Ectodermal cell (in vitro differentiated cells): Measurements from ENCODE around the gene ARMC9.

Source experiments
- H3K27ac ChIP-seq: 2 replicates; pipeline ENCODE4 v1.7.0; 2013; ENCODE audit warnings: mild to moderate bottlenecking, low read depth, low read length; ENCODE audit not compliant: insufficient read depth, poor library complexity, severe bottlenecking
- H3K27me3 ChIP-seq: 2 replicates; pipeline ENCODE4 v1.7.0; 2013; ENCODE audit warnings: mild to moderate bottlenecking, low read length; ENCODE audit not compliant: insufficient read depth, control insufficient read depth, poor library complexity, severe bottlenecking
- H3K36me3 ChIP-seq: one replicate; pipeline ENCODE4 v1.7.0; 2013; ENCODE audit warnings: low read length; ENCODE audit not compliant: control insufficient read depth, insufficient read depth
- H3K4me1 ChIP-seq: one replicate; pipeline ENCODE4 v1.7.0; 2013; ENCODE audit warnings: low read length; ENCODE audit not compliant: control insufficient read depth, insufficient read depth
- H3K4me3 ChIP-seq: 2 replicates; pipeline ENCODE4 v1.7.0; 2013; ENCODE audit warnings: low read depth, low read length, control low read depth; ENCODE audit not compliant: insufficient read depth
- H3K9me3 ChIP-seq: 2 replicates; pipeline ENCODE4 v1.7.0; 2013; ENCODE audit warnings: mild to moderate bottlenecking, low read length, moderate library complexity; ENCODE audit not compliant: control insufficient read depth
- WGBS, 2 experiments: methylation state at CpG; one replicate each; pipeline ENCODE4 v1.1.7; 2013; ENCODE audit warnings: missing lambda C conversion rate in 2 of 2; 5-methylcytosine and 5-hydroxymethylcytosine counted together

Gene ARMC9

DNA sequence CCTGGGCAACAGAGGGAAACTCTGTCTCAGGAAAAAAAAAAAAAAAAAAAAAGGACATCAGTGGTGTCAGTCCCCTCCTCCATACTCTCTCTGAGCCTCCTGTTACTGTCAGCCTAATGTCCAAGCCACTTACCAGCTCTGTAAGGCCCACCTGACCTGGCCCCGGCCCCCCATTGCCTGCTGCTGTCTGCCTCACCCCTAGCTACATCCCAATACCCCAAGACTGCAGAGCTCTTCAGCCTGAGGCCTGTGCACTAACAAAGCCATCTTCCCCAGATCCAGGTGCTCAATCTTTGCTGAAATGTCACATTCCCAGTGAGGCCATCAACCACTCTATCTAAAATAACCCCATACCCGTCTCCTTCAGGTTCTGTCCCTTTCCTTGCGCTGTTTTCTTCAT lies 5.7 kb downstream of the ARMC9 start:
- Histone ChIP-seq H3K27ac (no peak overlapping the region), H3K9me3 (no peaks in the 10 kb centered on the region), H3K27me3 (no peaks in the 10 kb centered on the region), H3K36me3 (peaks cover 6% of the 10 kb centered on the region), H3K4me1 (peaks cover 2% of the 10 kb centered on the region), H3K4me3 (no peak overlapping the region)
- WGBS, 2 experiments, result 93 to 94% methylated on average over 3 of the region's 3 CpGs

DNA sequence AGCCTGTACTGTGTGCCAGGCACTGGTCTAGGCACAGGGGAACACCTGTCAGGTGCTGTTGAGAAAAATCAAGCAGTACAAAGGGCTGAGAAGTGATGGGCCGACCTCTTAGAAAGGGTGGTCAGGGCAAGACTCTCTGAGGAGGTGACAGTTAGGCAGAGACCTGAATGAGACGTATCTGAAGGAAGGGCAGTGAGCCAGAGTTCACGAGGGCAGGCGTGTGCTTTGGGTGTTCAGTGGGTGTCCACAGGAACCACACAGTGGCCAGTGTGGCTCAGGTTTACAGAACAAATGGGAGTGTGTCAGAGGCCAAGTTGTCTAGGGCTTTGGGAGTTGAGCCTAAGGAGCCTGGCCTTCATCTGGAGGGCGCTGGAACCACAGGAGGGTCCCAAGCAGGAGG lies 6.2 kb downstream of the ARMC9 start:
- Histone ChIP-seq H3K9me3 (no peaks in the 10 kb centered on the region), H3K27me3 (no peaks in the 10 kb centered on the region), H3K4me3 (no peak overlapping the region), H3K4me1 (peaks cover 2% of the 10 kb centered on the region), H3K36me3 (peaks cover 6% of the 10 kb centered on the region), H3K27ac (no peak overlapping the region)
- 95 to 97% methylated on average over 5 of the region's 5 CpGs for WGBS, 2 experiments

DNA sequence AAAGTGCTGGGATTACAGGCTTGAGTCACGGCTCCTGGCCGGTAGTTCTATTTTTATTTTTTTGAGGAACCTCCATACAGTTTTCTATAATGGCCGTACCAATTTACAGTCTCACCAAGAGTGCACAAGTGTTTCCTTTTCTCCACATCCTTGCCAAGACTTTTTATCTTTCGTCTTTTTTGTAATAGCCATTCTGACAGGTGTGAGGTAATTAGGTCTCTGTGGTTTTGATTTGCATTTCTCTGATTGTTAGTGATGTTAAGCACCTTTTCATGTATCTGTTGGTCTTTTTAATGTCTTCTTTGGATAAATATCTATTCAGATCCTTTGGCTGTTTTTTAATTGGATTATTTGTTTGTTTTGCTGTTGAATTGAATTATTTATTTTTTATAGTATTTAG lies 9.3 kb downstream of the ARMC9 start:
- no peaks in the 10 kb centered on the region for H3K27me3 ChIP-seq

DNA sequence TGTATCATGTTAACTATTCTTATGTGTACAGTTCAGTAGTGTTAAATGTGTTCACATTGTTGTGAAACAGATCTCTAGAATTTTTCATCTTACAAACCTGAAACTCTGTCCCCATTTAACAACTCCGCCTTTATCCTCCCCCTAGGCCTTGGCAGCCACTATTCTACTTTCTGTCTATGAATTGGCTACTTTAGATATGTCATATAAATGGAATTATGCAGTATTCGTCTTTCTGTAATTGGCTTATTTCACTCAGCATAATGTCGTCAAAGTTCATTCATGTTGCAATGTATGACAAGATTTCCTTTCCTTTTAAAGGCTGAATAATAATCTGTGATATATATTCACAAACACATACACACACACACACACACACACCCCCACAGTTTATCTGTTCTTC lies 12.4 kb downstream of the ARMC9 start:
- Histone ChIP-seq H3K4me1 (no peaks in the 10 kb centered on the region), H3K4me3 (no peak overlapping the region), H3K27ac (no peak overlapping the region), H3K9me3 (no peaks in the 10 kb centered on the region), H3K36me3 (peaks cover 11% of the 10 kb centered on the region), H3K27me3 (no peaks in the 10 kb centered on the region)
- 95% methylated on average over 2 to 3 of the region's 3 CpGs for WGBS, 2 experiments

More for the DNA sequence above, 9.3 kb downstream of the ARMC9 start:
- Histone ChIP-seq H3K27ac (no peak overlapping the region), H3K4me3 (no peak overlapping the region), H3K36me3 (peaks cover 16% of the 10 kb centered on the region), H3K9me3 (no peaks in the 10 kb centered on the region), H3K4me1 (no peaks in the 10 kb centered on the region)
- 94 to 95% methylated on average over 4 of the region's 4 CpGs for WGBS, 2 experiments

DNA sequence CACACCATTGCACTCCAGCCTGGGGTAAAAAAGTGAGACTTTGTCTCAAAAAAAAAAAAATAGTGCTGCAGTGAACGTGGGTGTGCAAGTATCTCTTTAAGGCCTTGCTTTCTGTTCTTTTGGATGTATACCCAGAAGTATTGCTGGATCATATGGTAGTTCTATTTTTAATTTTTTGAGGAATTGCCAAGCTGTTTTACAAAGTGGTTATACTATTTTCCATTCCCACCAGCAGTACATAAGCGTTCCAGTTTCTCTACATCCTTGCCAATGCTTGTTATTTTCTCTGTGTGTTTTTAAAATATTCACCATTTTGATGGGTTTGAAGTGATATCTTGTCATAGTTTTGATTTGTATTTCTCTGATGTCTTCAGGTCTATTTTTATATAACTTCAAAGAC lies 13.1 kb downstream of the ARMC9 start:
- Histone ChIP-seq H3K9me3 (no peaks in the 10 kb centered on the region), H3K36me3 (peaks cover 15% of the 10 kb centered on the region), H3K27me3 (no peaks in the 10 kb centered on the region), H3K4me3 (no peak overlapping the region), H3K4me1 (no peaks in the 10 kb centered on the region), H3K27ac (no peak overlapping the region)
- WGBS, 2 experiments, result 90 to 94% methylated on average over 1 of the region's 2 CpGs

DNA sequence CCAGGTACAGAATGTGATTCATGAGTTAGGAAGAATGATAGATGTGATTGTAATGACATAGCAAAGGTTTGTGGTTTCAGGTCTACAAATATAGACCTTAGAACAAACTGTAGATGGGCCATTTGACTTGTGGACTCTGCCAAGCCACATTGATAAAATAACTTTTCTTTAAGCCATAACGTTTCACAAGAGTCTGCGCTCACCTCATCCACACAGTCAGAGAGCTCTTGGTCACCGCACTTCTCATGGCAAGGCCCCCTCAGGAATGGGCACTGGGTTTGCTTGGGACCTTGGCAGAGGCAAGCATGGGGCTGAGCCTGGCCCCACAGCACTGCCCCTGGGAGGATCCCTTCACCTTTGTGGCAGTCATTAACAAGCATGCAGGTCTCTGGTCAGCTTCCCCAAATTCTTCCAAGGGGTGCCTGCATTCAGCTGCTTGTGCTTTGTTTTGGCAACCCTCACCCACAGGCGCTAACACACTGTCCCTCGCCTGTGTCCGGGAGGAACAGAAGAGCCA lies 14.0 kb downstream of the ARMC9 start:
- no peak overlapping the region for H3K27ac ChIP-seq
- no peaks in the 10 kb centered on the region for H3K9me3 ChIP-seq
- no peaks in the 10 kb centered on the region for H3K27me3 ChIP-seq
- no peaks in the 10 kb centered on the region for H3K4me1 ChIP-seq
- WGBS, 2 experiments, result 95 to 98% methylated on average over 6 of the region's 6 CpGs
- H3K36me3 ChIP-seq, result peaks cover 22% of the 10 kb centered on the region
- no peak overlapping the region for H3K4me3 ChIP-seq

DNA sequence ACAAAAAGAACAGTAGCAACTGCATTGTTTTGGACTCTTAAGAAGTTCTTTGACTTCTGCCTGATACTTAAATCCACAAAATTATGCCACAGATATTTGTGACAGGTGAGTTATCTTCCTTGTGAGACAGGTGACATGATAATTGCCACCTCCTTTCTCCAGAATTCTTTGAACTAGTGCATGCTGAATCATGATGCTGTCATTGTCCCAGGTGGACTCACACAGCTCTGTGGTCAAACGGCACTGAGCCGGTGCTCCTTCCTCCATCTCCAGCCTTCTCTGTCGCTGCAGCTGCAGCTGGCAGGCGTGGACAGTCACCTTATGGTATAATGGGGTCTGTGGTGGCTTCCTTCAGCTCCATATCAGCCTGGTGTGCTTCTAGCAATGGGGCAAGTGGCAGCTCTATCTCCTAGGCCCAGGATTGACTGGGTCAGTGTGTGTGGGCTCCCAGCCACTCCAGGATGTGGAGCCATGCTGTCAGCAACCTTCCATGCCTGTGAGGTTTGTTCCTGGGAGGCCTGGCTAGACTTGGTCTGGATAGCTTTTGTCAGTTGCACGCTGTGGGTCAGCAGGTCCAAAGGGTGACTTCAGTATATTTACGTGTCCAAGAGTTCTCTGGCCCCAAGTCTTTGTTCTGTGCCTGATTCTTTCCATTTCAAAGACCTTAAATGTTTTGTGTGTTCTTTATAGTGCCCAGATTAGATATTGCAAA lies 15.7 kb downstream of the ARMC9 start:
- WGBS, 2 experiments, result 91 to 97% methylated on average over 6 of the region's 6 CpGs
- H3K27me3 ChIP-seq, result no peaks in the 10 kb centered on the region

DNA sequence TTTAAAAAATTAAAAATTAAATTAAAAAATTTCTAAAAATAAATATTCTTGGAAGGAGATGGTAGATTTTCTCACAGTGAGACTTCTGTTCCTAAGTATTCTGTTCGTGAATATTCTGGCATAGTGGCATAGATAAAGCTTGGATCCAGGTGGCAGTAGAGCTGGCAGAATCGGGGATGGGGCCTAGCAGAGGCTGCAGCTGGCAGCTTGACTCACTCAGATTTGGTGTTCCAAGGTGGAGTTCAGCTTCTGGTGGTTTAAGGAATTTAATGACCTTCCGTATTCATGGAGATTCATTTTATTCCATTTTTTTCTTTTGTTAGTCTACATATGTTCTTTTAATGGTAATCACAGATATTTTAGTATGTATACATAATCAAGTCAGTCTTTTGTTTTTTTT lies 19.9 kb downstream of the ARMC9 start:
- H3K4me1 ChIP-seq, result no peaks in the 10 kb centered on the region
- H3K4me3 ChIP-seq, result no peak overlapping the region
- WGBS, 2 experiments, result 91 to 98% methylated on average over 3 of the region's 3 CpGs
- no peaks in the 10 kb centered on the region for H3K9me3 ChIP-seq
- H3K36me3 ChIP-seq, result peaks cover 19% of the 10 kb centered on the region
- no peaks in the 10 kb centered on the region for H3K27me3 ChIP-seq
- no peak overlapping the region for H3K27ac ChIP-seq

More for the DNA sequence above, 15.7 kb downstream of the ARMC9 start:
- Histone ChIP-seq H3K27ac (no peak overlapping the region), H3K4me3 (no peak overlapping the region), H3K9me3 (no peaks in the 10 kb centered on the region), H3K36me3 (peaks cover 29% of the 10 kb centered on the region), H3K4me1 (no peaks in the 10 kb centered on the region)

DNA sequence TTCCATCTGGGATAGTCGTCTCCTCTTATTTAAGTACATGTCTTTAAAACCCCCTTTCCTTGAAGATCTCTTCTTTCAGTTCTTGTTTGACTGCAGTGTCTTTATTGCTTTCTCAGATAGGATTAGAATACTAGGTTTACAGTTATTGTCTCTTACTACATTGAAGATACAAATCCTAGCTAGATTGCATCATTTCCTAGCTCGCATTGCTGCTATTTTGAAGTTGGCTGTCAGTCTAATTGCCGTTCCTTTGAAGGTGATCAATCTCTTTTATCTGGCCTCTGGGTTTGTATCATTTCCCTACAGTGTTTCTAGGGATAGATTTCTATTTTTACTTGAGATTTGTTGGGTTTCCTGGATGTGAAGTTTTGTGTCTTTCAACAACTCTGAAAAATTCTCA lies 20.9 kb downstream of the ARMC9 start:
- Histone ChIP-seq H3K27ac (no peak overlapping the region), H3K9me3 (no peaks in the 10 kb centered on the region), H3K27me3 (no peaks in the 10 kb centered on the region), H3K36me3 (peaks cover 23% of the 10 kb centered on the region), H3K4me3 (no peak overlapping the region), H3K4me1 (no peaks in the 10 kb centered on the region)
- 93 to 94% methylated on average over 3 of the region's 3 CpGs for WGBS, 2 experiments

DNA sequence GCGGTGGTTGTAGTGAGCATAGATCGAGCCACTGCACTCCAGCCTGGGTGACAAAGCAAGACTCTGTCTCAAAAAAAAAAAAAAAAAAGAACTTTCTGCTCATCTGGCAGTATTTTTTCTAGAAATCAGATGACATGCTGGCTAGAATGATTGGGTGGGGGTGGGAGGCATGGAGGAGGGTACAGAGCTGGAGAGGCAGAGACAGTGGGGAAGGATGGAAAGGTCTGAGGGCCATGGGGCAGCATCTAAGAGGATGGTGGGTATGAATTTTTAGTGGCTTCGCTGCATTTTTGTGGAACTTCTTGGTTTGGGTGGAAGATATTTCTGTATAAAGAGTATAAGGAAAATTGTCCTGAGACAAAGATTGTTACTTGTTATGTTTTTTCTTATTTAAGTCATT lies 23.3 kb downstream of the ARMC9 start:
- Histone ChIP-seq H3K27ac (no peak overlapping the region), H3K4me1 (no peaks in the 10 kb centered on the region), H3K36me3 (peaks cover 15% of the 10 kb centered on the region), H3K27me3 (no peaks in the 10 kb centered on the region), H3K4me3 (no peak overlapping the region), H3K9me3 (no peaks in the 10 kb centered on the region)
- 97 to 98% methylated on average over 3 of the region's 3 CpGs for WGBS, 2 experiments
